GM03348 (cell line): ENCODE measurements around the gene ECE2.
A peak's percentile ranks its signal among the peaks of the same experiment; 100 is the strongest.
"Not testable (repeated sequence)": the region's sequence is repeated elsewhere in the genome, so short reads cannot be mapped to it uniquely, and the experiment has no call there.

Source experiments
- DNase-seq: peaks from one replicate; pipeline ENCODE4 v3.0.0; 2012; ENCODE audit warnings: low spot score

ECE2 gene

GRCh38 chr3:184267249-184267648, 8.6 kb upstream of the ECE2 start:
- not testable (repeated sequence) for DNase-seq

GRCh38 chr3:184272269-184272668, 3.6 kb upstream of the ECE2 start:
- no peak for DNase-seq

GRCh38 chr3:184275381-184275701, 481 bp upstream of the ECE2 start:
- no peak for DNase-seq

- no peak for DNase-seq
Observed at GRCh38 chr3:184277366-184277765, 1.5 kb downstream of the ECE2 start.

- no peak for DNase-seq
Observed at GRCh38 chr3:184282941-184283340, 7.1 kb downstream of the ECE2 start.

GRCh38 chr3:184283681-184284080, 7.9 kb downstream of the ECE2 start:
- DNase-seq: no peak

- DNase-seq: peak; percentile 81
Observed at GRCh38 chr3:184284696-184285095, 8.9 kb downstream of the ECE2 start.

GRCh38 chr3:184289426-184289938, 13.7 kb downstream of the ECE2 start:
- DNase-seq: peak; percentile 76

GRCh38 chr3:184290331-184290730, 14.5 kb downstream of the ECE2 start:
- DNase-seq: no peak

- DNase-seq: no peak
Observed at GRCh38 chr3:184291044-184291737, 15.4 kb downstream of the ECE2 start.

GRCh38 chr3:184291738-184292445, 16.1 kb downstream of the ECE2 start:
- no peak for DNase-seq

GRCh38 chr3:184295771-184296170, 19.9 kb downstream of the ECE2 start:
- no peak for DNase-seq

- no peak for DNase-seq
Observed at GRCh38 chr3:184296616-184297015, 20.8 kb downstream of the ECE2 start.

- DNase-seq: peak; percentile 99
Observed at GRCh38 chr3:184298759-184299487, 23.1 kb downstream of the ECE2 start, which contains the start of gene PSMD2. Gene PSMD2, plus strand, starts transcription at chr3:184299241. Its CDS starts 26 bp downstream, at chr3:184299267.

- DNase-seq: peak; percentile 41
Observed at GRCh38 chr3:184299488-184300377, 23.9 kb downstream of the ECE2 start.

GRCh38 chr3:184300378-184300720, 24.5 kb downstream of the ECE2 start:
- DNase-seq: no peak

GRCh38 chr3:184305577-184305976, 29.8 kb downstream of the ECE2 start:
- DNase-seq: no peak

- DNase-seq: no peak
Observed at GRCh38 chr3:184306341-184306972, 30.6 kb downstream of the ECE2 start.

GRCh38 chr3:184307915-184308314, 32.1 kb downstream of the ECE2 start:
- no peak for DNase-seq

GRCh38 chr3:184308744-184309143, 32.9 kb downstream of the ECE2 start:
- no peak for DNase-seq

- DNase-seq: no peak
Observed at GRCh38 chr3:184311633-184312032, 35.8 kb downstream of the ECE2 start.

GRCh38 chr3:184314363-184314699, 38.5 kb downstream of the ECE2 start, which contains the start of gene EIF4G1:
Gene EIF4G1, plus strand, starts transcription at chr3:184314606. Its CDS starts 1,191 bp downstream, at chr3:184315797.
- DNase-seq: peak; percentile 98
